HCT116 (cell line): Measurements from ENCODE around the gene CTNNA2. TPM values are rescaled to one million over a fixed set of nuclear protein-coding genes. Genes with fewer than 3 reads are reported as not detected.

ENCODE experiments used
- ATAC-seq: fragments of 200-7000 bp; cut with Tn5 transposase; 2 replicates; pipeline ENCODE4 v1.9.1; 2020; ENCODE audit warnings: mild to moderate bottlenecking, moderate library complexity
- BruUV-seq: library from RNA; stranded (reverse); fragments of 400-500 nt; replicated peaks from 2 replicates; lab custom pipeline; 2021; lab: Mats Ljungman, UMichigan
- CTCF ChIA-PET: fragments of 300-600 bp; sonication (Branson Sonifier 250); formaldehyde crosslinking; loops from one replicate; lab custom pipeline; 2021; ENCODE audit warnings: antibody characterized with exemption; lab: Charles Lee
- POLR2A ChIA-PET: fragments of 300-600, 350-600 bp; sonication (Branson Sonifier 250); formaldehyde crosslinking; loops from one replicate; lab custom pipeline; 2021; ENCODE audit warnings: antibody characterized with exemption; lab: Charles Lee
- RAD21 ChIA-PET, 2 experiments: fragments of 300-600 bp; sonication (Branson Sonifier 250); formaldehyde crosslinking; loops; one replicate each; lab custom pipeline; 2023; ENCODE audit warnings: low total read pairs in 2 of 2; ENCODE audit not compliant: uncharacterized antibody in 2 of 2, unreplicated experiment in 2 of 2, low non-redundant PET in 1 of 2; lab: Charles Lee
- DNase-seq: peaks from one replicate; pipeline ENCODE4 v3.0.0-alpha.2; 2010; ENCODE audit warnings: low read depth, low spot score
- H2AFZ ChIP-seq: fragments of 200-600 bp; shearing (Covaris generic), sonication (generic); 2 replicates; pipeline ENCODE4 v1.6.1; 2017; ENCODE audit warnings: low read depth, mixed run types, mixed read lengths, antibody characterized with exemption, low read length; ENCODE audit not compliant: poor library complexity, severe bottlenecking
- H3K27ac ChIP-seq: 2 replicates; pipeline ENCODE4 v1.5.1; 2012; ENCODE audit warnings: low read depth, low read length
- H3K27me3 ChIP-seq: fragments of 200-600 bp; sonication (generic); 2 replicates; pipeline ENCODE4 v1.6.1; 2016; ENCODE audit warnings: mixed run types, low read length, mixed read lengths; ENCODE audit not compliant: insufficient read depth
- H3K36me3 ChIP-seq, 2 experiments: fragments of 200-500 bp in 1 of 2; fragments of 200-600 bp in 1 of 2; sonication (Bioruptor generic) in 1 of 2; sonication (generic) in 1 of 2; 2 replicates each; pipeline versions ENCODE4 v1.5.1 to v1.6.1; 2014 to 2016; ENCODE audit warnings: low read length in 2 of 2, inconsistent platforms in 1 of 2, mixed read lengths in 1 of 2, mixed run types in 1 of 2; ENCODE audit not compliant: insufficient read depth in 2 of 2, control insufficient read depth in 1 of 2
- H3K4me1 ChIP-seq, 2 experiments: fragments of 200-600 bp in 1 of 2; sonication (generic) in 1 of 2; 2 replicates each; pipeline versions ENCODE4 v1.5.1 to v1.6.1; 2012 to 2017; ENCODE audit warnings: low read length in 2 of 2, inconsistent platforms in 1 of 2, mild to moderate bottlenecking in 1 of 2, mixed read lengths in 1 of 2, mixed run types in 1 of 2, moderate library complexity in 1 of 2; ENCODE audit not compliant: insufficient read depth in 2 of 2, control insufficient read depth in 1 of 2
- H3K4me2 ChIP-seq: fragments of 200-600 bp; sonication (generic); 2 replicates; pipeline ENCODE4 v1.6.1; 2017; ENCODE audit warnings: mixed run types, low read length, mixed read lengths
- H3K4me3 ChIP-seq, 2 experiments: fragments of 200-600 bp in 1 of 2; sonication (generic) in 1 of 2; replicated peaks in 1 of 2; 2 replicates each; pipeline ENCODE4 v1.5.1; 2011 to 2016; ENCODE audit warnings: low read length in 2 of 2, control low read depth in 1 of 2, low read depth in 1 of 2, mild to moderate bottlenecking in 1 of 2, mixed read lengths in 1 of 2, mixed run types in 1 of 2
- H3K79me2 ChIP-seq: fragments of 200-600 bp; sonication (generic); 2 replicates; pipeline ENCODE4 v1.6.1; 2017; ENCODE audit warnings: mild to moderate bottlenecking, mixed run types, low read length, moderate library complexity, mixed read lengths; ENCODE audit not compliant: insufficient read depth
- H3K9ac ChIP-seq: fragments of 200-600 bp; sonication (generic); 2 replicates; pipeline ENCODE4 v1.6.1; 2016; ENCODE audit warnings: low read length, mixed read lengths
- H3K9me2 ChIP-seq: fragments of 200-600 bp; sonication (generic), shearing (Covaris generic); 2 replicates; pipeline ENCODE4 v1.6.1; 2017; ENCODE audit warnings: mixed run types, mild to moderate bottlenecking, moderate library complexity; ENCODE audit not compliant: insufficient read depth
- H3K9me3 ChIP-seq, 2 experiments: fragments of 200-500 bp in 1 of 2; fragments of 200-600 bp in 1 of 2; sonication (Bioruptor generic) in 1 of 2; sonication (generic) in 1 of 2; 2 replicates each; pipeline ENCODE4 v1.6.1; 2014 to 2017; ENCODE audit warnings: low read length in 2 of 2, mixed read lengths in 2 of 2, inconsistent platforms in 1 of 2, low read depth in 1 of 2, mild to moderate bottlenecking in 1 of 2, mixed run types in 1 of 2, moderate library complexity in 1 of 2; ENCODE audit not compliant: control insufficient read depth in 1 of 2, insufficient read depth in 1 of 2
- H4K20me1 ChIP-seq: fragments of 200-600 bp; sonication (generic), shearing (Covaris generic); 2 replicates; pipeline ENCODE4 v1.6.1; 2017; ENCODE audit warnings: mixed run types, mild to moderate bottlenecking, moderate library complexity; ENCODE audit not compliant: insufficient read depth
- ELF1 ChIP-seq: IDR thresholded peaks from 2 replicates; pipeline ENCODE4 v1.6.1; 2012; ENCODE audit warnings: low read depth, borderline replicate concordance
- EZH2 ChIP-seq: fragments of 200-600 bp; sonication (generic); IDR thresholded peaks from 2 replicates; pipeline ENCODE4 v1.6.1; 2017; ENCODE audit warnings: antibody characterized with exemption, mixed run types
- EZH2phosphoT487 ChIP-seq: fragments of 200-600 bp; IDR thresholded peaks from 2 replicates; pipeline ENCODE4 v1.6.1; 2018; ENCODE audit warnings: antibody characterized with exemption, borderline replicate concordance
- RAD21 ChIP-seq: IDR thresholded peaks from 2 replicates; pipeline ENCODE4 v1.6.1; 2012; ENCODE audit warnings: low read depth, mild to moderate bottlenecking
- SP1 ChIP-seq: IDR thresholded peaks from 2 replicates; pipeline ENCODE4 v1.6.1; 2012; ENCODE audit warnings: low read depth
- SRF ChIP-seq: IDR thresholded peaks from 2 replicates; pipeline ENCODE4 v1.6.1; 2012; ENCODE audit warnings: low read depth
- TCF7L2 ChIP-seq: IDR thresholded peaks from 2 replicates; pipeline ENCODE4 v1.7.0; 2011; ENCODE audit warnings: borderline replicate concordance, inconsistent platforms; ENCODE audit not compliant: insufficient read depth, insufficient read length; ENCODE audit errors: extremely low read depth
- YY1 ChIP-seq: IDR thresholded peaks from 2 replicates; pipeline ENCODE4 v1.6.1; 2011; ENCODE audit warnings: low read length, low read depth, moderate library complexity, mild to moderate bottlenecking; ENCODE audit not compliant: insufficient replicate concordance; ENCODE audit errors: extremely low read depth
- intact Hi-C: fragments of 100-400 bp; cut with micrococcal nuclease; formaldehyde crosslinking; loops from 2 replicates; pipeline ENCODE4 v1.10.0; 2022
- total RNA-seq: library from RNA; stranded (reverse); gene quantifications from one replicate; pipeline ENCODE4 v1.2.1, GENCODE V29; 2021; ENCODE audit not compliant: unreplicated experiment
- TF ChIP-seq, protein P1 (sequence below), 3 experiments: fragments of 200-600 bp in 1 of 3; sonication (generic) in 1 of 3; IDR thresholded peaks in 2 of 3; conservative IDR thresholded peaks in 1 of 3; 2 replicates each; pipeline ENCODE4 v1.5.1; 2012 to 2017; ENCODE audit warnings: low read depth in 2 of 3, low read length in 2 of 3, antibody characterized with exemption in 1 of 3, borderline replicate concordance in 1 of 3, control low read depth in 1 of 3, mild to moderate bottlenecking in 1 of 3, mixed read lengths in 1 of 3, mixed run types in 1 of 3, moderate library complexity in 1 of 3; ENCODE audit not compliant: insufficient read depth in 1 of 3

Gene CTNNA2
- total RNA-seq, 1 experiment from 2014 or later, result not detected

- peaks cover 0 to 19% of the 10 kb centered on the region in 2 experiments; a peak in 2 of 4 replicates for H3K9me3 ChIP-seq
- ATAC-seq (no peak), DNase-seq (no peak)
- H4K20me1 ChIP-seq, result no peaks in the 10 kb centered on the region
- no peaks in the 10 kb centered on the region for H3K27me3 ChIP-seq
- TF ChIP-seq ELF1, result no peak
- TF ChIP-seq SRF, result no peak
- no peak for TF ChIP-seq EZH2phosphoT487
- no peak for TF ChIP-seq SP1
- ChIA-PET POLR2A (no interaction called here), RAD21 (no interaction called here), CTCF (no interaction called here)
- BruUV-seq, result no TSS peak
- H3K4me2 ChIP-seq, result no peak overlapping the region
- no peak overlapping the region for H3K27ac ChIP-seq
- H3K79me2 ChIP-seq, result no peaks in the 10 kb centered on the region
- intact Hi-C loops, result no loop called here
- no peaks in the 10 kb centered on the region for H3K4me1 ChIP-seq
- H3K36me3 ChIP-seq, result no peaks in the 10 kb centered on the region
- no peak overlapping the region for H3K4me3 ChIP-seq
- no peaks in the 10 kb centered on the region for H3K9me2 ChIP-seq
- no peak overlapping the region for H2AFZ ChIP-seq
- H3K9ac ChIP-seq, result no peak overlapping the region
Observed at GRCh38 chr2:80071941-80072340, 559.1 kb downstream of the CTNNA2 start.

DNA sequence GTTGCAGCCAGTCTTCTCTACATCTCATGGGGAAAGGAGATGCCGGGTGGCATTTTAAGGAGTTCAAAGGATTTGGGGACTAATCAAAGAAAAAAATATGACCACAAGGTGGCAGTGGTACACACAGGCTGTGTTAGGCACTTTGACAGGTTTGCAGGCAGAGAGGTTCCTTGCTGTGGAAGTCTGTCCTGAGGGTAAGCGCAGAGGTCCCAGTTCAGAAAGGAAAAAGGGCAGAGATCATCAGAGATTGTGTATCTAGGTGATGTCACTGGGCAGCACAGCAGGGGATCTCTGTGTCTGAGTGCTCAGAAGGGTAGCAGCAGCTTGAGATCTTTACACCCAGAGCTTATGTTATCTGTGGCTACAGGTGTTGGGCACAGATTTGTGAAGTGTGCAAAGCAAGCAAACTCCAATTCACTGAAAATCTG, 560.3 kb downstream of the CTNNA2 start:
- intact Hi-C loops, result no loop called here
- Histone ChIP-seq H4K20me1 (no peaks in the 10 kb centered on the region), H3K27me3 (no peaks in the 10 kb centered on the region), H3K27ac (no peak overlapping the region), H3K9ac (no peak overlapping the region), H3K79me2 (no peaks in the 10 kb centered on the region), H3K9me2 (no peaks in the 10 kb centered on the region), H3K4me3 (no peak overlapping the region), H2AFZ (no peak overlapping the region), H3K36me3 (no peaks in the 10 kb centered on the region), H3K9me3 (peaks cover 0 to 13% of the 10 kb centered on the region in 2 experiments; a peak in 2 of 4 replicates), H3K4me1 (no peaks in the 10 kb centered on the region)
- POLR2A ChIA-PET, result no interaction called here
- ATAC-seq, result no peak; the same call in 1 of the 2 replicates
- DNase-seq, result peak; percentile 12
- CTCF ChIA-PET, result no interaction called here
- no TSS peak for BruUV-seq
- TF ChIP-seq, protein P1, sequence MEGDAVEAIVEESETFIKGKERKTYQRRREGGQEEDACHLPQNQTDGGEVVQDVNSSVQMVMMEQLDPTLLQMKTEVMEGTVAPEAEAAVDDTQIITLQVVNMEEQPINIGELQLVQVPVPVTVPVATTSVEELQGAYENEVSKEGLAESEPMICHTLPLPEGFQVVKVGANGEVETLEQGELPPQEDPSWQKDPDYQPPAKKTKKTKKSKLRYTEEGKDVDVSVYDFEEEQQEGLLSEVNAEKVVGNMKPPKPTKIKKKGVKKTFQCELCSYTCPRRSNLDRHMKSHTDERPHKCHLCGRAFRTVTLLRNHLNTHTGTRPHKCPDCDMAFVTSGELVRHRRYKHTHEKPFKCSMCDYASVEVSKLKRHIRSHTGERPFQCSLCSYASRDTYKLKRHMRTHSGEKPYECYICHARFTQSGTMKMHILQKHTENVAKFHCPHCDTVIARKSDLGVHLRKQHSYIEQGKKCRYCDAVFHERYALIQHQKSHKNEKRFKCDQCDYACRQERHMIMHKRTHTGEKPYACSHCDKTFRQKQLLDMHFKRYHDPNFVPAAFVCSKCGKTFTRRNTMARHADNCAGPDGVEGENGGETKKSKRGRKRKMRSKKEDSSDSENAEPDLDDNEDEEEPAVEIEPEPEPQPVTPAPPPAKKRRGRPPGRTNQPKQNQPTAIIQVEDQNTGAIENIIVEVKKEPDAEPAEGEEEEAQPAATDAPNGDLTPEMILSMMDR (IDR thresholded peaks at IDR 0.05 in 2 of 3, conservative IDR thresholded peaks at IDR 0.05 in 1 of 3; ENCODE audit: borderline replicate concordance in 1 of 3, insufficient read depth in 1 of 3, low read depth in 2 of 3, low read length in 2 of 3), result peak in 2 of 3 experiments; percentile 30 to 49; a peak in 2 of 6 replicates
- TF ChIP-seq TCF7L2 (peak; percentile 79), RAD21 (peak; percentile 29; the same call in 1 of the 2 replicates), YY1 (no peak), EZH2 (no peak)
- TF ChIP-seq, all 23 proteins: peak for 3
- RAD21 ChIA-PET, result no interaction called here
- no peak overlapping the region for H3K4me2 ChIP-seq
